CD4-positive, alpha-beta T cell (primary cell): ENCODE measurements around the gene SSBP3. TPM values are rescaled to one million over a fixed set of nuclear protein-coding genes. Genes with fewer than 3 reads are reported as not detected.

ENCODE experiments used
- ATAC-seq: fragments of 200-7000 bp; cut with Tn5 transposase; one replicate; pipeline ENCODE4 v1.10.0; 2022; ENCODE audit warnings: mild to moderate bottlenecking; ENCODE audit not compliant: poor library complexity
- CTCF ChIA-PET: fragments of 350-600 bp; sonication (Branson Sonifier 250); formaldehyde crosslinking; loops from one replicate; lab custom pipeline; 2021; ENCODE audit warnings: antibody characterized with exemption, inconsistent platforms; lab: Charles Lee
- POLR2A ChIA-PET: fragments of 350-600 bp; sonication (Branson Sonifier 250); formaldehyde crosslinking; loops from one replicate; lab custom pipeline; 2021; ENCODE audit warnings: antibody characterized with exemption, inconsistent platforms; lab: Charles Lee
- DNase-seq, 14 experiments: peaks; one replicate each; pipeline ENCODE4 v3.0.0-alpha.2; 2013 to 2020; ENCODE audit warnings: mixed read lengths in 2 of 14
- H3K27ac ChIP-seq, 2 donors: one replicate each; pipeline versions ENCODE4 v1.5.1 to v1.7.0; 2013; ENCODE audit warnings: low read length in 2 of 2, low read depth in 1 of 2, mild to moderate bottlenecking in 1 of 2
- H3K27me3 ChIP-seq, 2 experiments: 1 replicate in 1 of 2; 2 replicates in 1 of 2; pipeline versions ENCODE4 v1.6.1 to v1.7.0; 2013; ENCODE audit warnings: low read length in 2 of 2, control low read depth in 1 of 2, mild to moderate bottlenecking in 1 of 2, moderate library complexity in 1 of 2; ENCODE audit not compliant: insufficient read depth in 2 of 2, control insufficient read depth in 1 of 2
- H3K36me3 ChIP-seq: one replicate; pipeline ENCODE4 v1.6.1; 2013; ENCODE audit warnings: low read length, control low read depth; ENCODE audit not compliant: insufficient read depth
- H3K4me1 ChIP-seq: one replicate; pipeline ENCODE4 v1.6.1; 2013; ENCODE audit warnings: low read length, control low read depth; ENCODE audit not compliant: insufficient read depth
- H3K4me3 ChIP-seq: one replicate; pipeline ENCODE4 v1.5.1; 2013; ENCODE audit warnings: mild to moderate bottlenecking, low read length, moderate library complexity
- H3K9me3 ChIP-seq, 2 experiments: 1 replicate in 1 of 2; 2 replicates in 1 of 2; pipeline versions ENCODE4 v1.6.1 to v1.7.0; 2013; ENCODE audit warnings: low read length in 2 of 2, mild to moderate bottlenecking in 2 of 2, control low read depth in 1 of 2, moderate library complexity in 1 of 2; ENCODE audit not compliant: control insufficient read depth in 1 of 2, insufficient read depth in 1 of 2
- H3K27ac Mint-ChIP-seq: one replicate; pipeline ENCODE4 v1.8.0; 2020; ENCODE audit warnings: mixed read lengths
- H3K27me3 Mint-ChIP-seq: one replicate; pipeline ENCODE4 v1.8.0; 2021; ENCODE audit warnings: mixed read lengths
- H3K36me3 Mint-ChIP-seq: one replicate; pipeline ENCODE4 v1.8.0; 2021; ENCODE audit warnings: low read depth, mixed read lengths
- H3K4me1 Mint-ChIP-seq: one replicate; pipeline ENCODE4 v1.8.0; 2021; ENCODE audit warnings: low read depth, mixed read lengths
- H3K4me3 Mint-ChIP-seq: one replicate; pipeline ENCODE4 v1.8.0; 2020; ENCODE audit warnings: mild to moderate bottlenecking, mixed read lengths
- H3K9me3 Mint-ChIP-seq: one replicate; pipeline ENCODE4 v1.8.0; 2020; ENCODE audit warnings: mixed read lengths
- intact Hi-C, 2 experiments: fragments of 100-400 bp; cut with DNase I in 1 of 2; cut with micrococcal nuclease in 1 of 2; formaldehyde crosslinking; loops; one replicate each; pipeline versions ENCODE4 v1.15.1 to v1.9.0; 2023 to 2025; cut with DNase I, micrococcal nuclease
- total RNA-seq, 174 experiments: library from RNA in 2 of 174; stranded (reverse) in 2 of 174; gene quantifications; one replicate each; pipeline ENCODE4 v1.2.3 and lab custom pipeline; 2021 to 2026
- TF ChIP-seq, protein P1 (sequence below): fragments of 200-600 bp; IDR thresholded peaks from one replicate; pipeline ENCODE4 v1.8.0; 2022; ENCODE audit warnings: antibody characterized with exemption, mild to moderate bottlenecking

The SSBP3 gene
- total RNA-seq, 2 experiments from 2014 or later, result 50.6 to 52.4 TPM

DNA sequence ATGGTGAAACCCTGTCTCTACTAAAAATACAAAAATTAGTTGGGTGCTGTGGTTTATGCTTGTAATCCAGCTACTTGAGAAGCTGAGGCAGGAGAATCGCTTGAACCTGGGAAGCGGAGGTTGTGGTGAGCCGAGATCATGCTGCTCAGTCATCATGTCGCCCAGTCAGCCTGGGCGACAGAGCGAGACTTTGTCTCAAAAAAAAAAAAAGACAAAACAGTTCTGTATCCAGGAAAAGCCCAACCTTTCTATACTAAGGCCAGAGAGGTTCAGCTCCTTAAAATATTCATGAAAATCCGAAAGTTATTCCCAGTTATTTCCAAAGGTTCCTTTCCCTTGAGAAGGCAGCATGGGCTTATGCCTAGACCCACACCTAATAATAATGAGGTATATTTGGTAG is 202.0 kb downstream of the SSBP3 start:
- TF ChIP-seq, protein P1, sequence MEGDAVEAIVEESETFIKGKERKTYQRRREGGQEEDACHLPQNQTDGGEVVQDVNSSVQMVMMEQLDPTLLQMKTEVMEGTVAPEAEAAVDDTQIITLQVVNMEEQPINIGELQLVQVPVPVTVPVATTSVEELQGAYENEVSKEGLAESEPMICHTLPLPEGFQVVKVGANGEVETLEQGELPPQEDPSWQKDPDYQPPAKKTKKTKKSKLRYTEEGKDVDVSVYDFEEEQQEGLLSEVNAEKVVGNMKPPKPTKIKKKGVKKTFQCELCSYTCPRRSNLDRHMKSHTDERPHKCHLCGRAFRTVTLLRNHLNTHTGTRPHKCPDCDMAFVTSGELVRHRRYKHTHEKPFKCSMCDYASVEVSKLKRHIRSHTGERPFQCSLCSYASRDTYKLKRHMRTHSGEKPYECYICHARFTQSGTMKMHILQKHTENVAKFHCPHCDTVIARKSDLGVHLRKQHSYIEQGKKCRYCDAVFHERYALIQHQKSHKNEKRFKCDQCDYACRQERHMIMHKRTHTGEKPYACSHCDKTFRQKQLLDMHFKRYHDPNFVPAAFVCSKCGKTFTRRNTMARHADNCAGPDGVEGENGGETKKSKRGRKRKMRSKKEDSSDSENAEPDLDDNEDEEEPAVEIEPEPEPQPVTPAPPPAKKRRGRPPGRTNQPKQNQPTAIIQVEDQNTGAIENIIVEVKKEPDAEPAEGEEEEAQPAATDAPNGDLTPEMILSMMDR, result no peak
- Histone ChIP-seq H3K4me1 (peaks cover 19% of the 10 kb centered on the region), H3K27me3 (no peaks in the 10 kb centered on the region), H3K4me3 (no peak overlapping the region), H3K9me3 (no peaks in the 10 kb centered on the region), H3K27ac (no peak overlapping the region), H3K36me3 (peaks cover 44% of the 10 kb centered on the region)
- Mint-ChIP-seq H3K36me3 (peaks cover 66% of the 10 kb centered on the region), H3K9me3 (no peaks in the 10 kb centered on the region), H3K4me3 (no peak overlapping the region), H3K27me3 (no peaks in the 10 kb centered on the region), H3K4me1 (peaks cover 30% of the 10 kb centered on the region), H3K27ac (no peak overlapping the region)
- ATAC-seq, result no peak
- intact Hi-C loops, result loop anchor here (5.0 to 10.0 kb wide), 5 partner anchors 81 to 513 kb away; partner anchors contain the start of genes NDC1 (in 1 of the 2), TCEANC2 (in 1 of the 2), TMEM59 (in 1 of the 2) and TTC4 (in 1 of the 2)
- ChIA-PET POLR2A (no interaction called here), CTCF (no interaction called here)
- DNase-seq, result no peak

DNA sequence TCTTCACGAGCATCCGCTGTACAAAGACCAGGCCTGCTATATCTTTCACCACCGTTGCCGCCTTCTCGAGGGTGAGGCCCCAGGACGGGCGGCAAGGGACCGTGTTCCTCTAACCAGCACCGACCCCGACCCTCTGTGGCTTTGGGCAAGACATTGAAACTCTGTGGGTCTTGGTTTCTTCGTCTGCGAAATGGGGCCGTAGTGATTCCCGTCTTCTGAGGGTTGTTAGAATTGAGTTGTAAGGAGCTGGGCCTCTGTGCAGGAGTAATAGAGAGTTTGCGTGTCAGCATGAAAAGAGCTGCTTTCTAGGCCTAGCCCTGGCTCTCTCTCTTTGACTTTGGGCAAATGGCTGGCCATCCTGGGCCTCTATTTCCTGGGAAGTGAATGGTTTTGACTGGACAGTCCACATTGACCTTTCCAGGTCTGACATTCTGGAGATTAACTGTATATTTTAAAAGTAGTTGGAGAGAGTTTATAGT is 205.6 kb downstream of the SSBP3 start:
- Mint-ChIP-seq H3K9me3 (no peaks in the 10 kb centered on the region), H3K36me3 (peaks cover 38% of the 10 kb centered on the region), H3K27ac (peak overlapping the region; percentile 87), H3K4me3 (peak overlapping the region; percentile 92), H3K27me3 (no peaks in the 10 kb centered on the region), H3K4me1 (peaks cover 34% of the 10 kb centered on the region)
- Histone ChIP-seq H3K4me3 (peak overlapping the region; percentile 96), H3K27me3 (no peaks in the 10 kb centered on the region), H3K9me3 (no peaks in the 10 kb centered on the region), H3K27ac (peak overlapping the region; percentile 22 to 37), H3K36me3 (peaks cover 19% of the 10 kb centered on the region), H3K4me1 (peaks cover 25% of the 10 kb centered on the region)
- ChIA-PET CTCF (interaction anchor here (2.8 kb wide), 1 partner anchor 289 kb away, joined by 15 read pairs; no protein-coding TSS in a partner anchor), POLR2A (interaction anchor here (0.6 to 2.9 kb wide), 16 partner anchors 10 to 299 kb away, joined by 3 to 26 read pairs (median 4); partner anchors contain the start of genes SSBP3, TCEANC2 and TMEM59)
- ATAC-seq (peak; percentile 5), DNase-seq (peak in 1 of 14 experiments; percentile 3)
- TF ChIP-seq, protein P1, result no peak
- intact Hi-C loops, result loop anchor here (1.0 to 10.0 kb wide), 6 partner anchors 84 to 517 kb away; partner anchors contain the start of genes NDC1 (in 1 of the 2), TCEANC2 (in 1 of the 2), TMEM59 (in 1 of the 2) and TTC4 (in 1 of the 2)

- Histone ChIP-seq H3K27me3 (no peaks in the 10 kb centered on the region), H3K4me1 (peaks cover 25% of the 10 kb centered on the region), H3K4me3 (peak within 1 kb of the TSS; percentile 96), H3K27ac (peak within 1 kb of the TSS; percentile 22 to 37), H3K9me3 (no peaks in the 10 kb centered on the region), H3K36me3 (peaks cover 20% of the 10 kb centered on the region)
- intact Hi-C loops, result loop anchor here (1.0 to 10.0 kb wide), 9 partner anchors 85 to 563 kb away; partner anchors contain the start of genes NDC1 (in 1 of the 2), SSBP3 (in 1 of the 2), TCEANC2 (in 1 of the 2) and TMEM59 (in 1 of the 2)
- ChIA-PET CTCF (interaction anchor here (1.7 to 2.8 kb wide), 2 partner anchors 14 to 290 kb away, joined by 3 to 15 read pairs; no protein-coding TSS in a partner anchor), POLR2A (interaction anchor here (0.6 to 2.9 kb wide), 20 partner anchors 10 to 601 kb away, joined by 3 to 26 read pairs (median 4); partner anchors contain the start of genes SSBP3, TCEANC2, TMEM59 and TTC22)
- TF ChIP-seq, protein P1, result no peak
- Mint-ChIP-seq H3K4me3 (peak within 1 kb of the TSS; percentile 92), H3K9me3 (no peaks in the 10 kb centered on the region), H3K27me3 (no peaks in the 10 kb centered on the region), H3K27ac (peak within 1 kb of the TSS; percentile 87), H3K4me1 (peaks cover 34% of the 10 kb centered on the region), H3K36me3 (peaks cover 38% of the 10 kb centered on the region)
- DNase-seq, result peak; percentile 78 to 96 (median 84)
- peak; percentile 98 for ATAC-seq
Observed at GRCh38 chr1:54199765-54200518, 206.3 kb downstream of the SSBP3 start, which contains the start of the genes CYB5RL and MRPL37. TSS of gene CYB5RL (minus strand) at chr1:54200030. CDS start at chr1:54195616, 4,414 bp downstream. TSS of gene MRPL37 (plus strand) at chr1:54200167. CDS start at chr1:54200244, 77 bp downstream.
